ENCODE results near the gene ATL2.
"Not testable (repeated sequence)": the region's sequence is repeated elsewhere in the genome, so short reads cannot be mapped to it uniquely, and the experiment has no call there.

Gene ATL2

GRCh38 chr2:38322224-38322914 lies 54.7 kb downstream of the ATL2 start:
- no peak for DNase-seq

DNA sequence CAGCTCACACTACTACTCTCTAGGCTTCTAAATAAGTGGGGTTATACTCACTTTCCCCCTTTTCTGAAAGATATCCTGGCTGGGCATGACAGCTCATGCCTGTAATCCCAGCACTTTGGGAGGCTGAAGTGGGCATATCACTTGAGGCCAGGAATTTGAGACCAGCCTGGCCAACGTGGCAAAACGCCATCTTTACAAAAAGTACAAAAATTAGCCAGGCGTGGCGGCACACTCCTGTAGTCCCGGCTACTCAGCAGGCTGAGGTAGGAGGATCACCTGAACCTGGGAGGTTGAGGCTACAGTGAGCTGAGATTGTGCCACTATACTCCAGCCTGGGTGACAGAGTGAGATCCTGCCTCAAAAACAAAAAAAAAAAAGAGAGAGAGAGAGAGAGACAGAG lies 57.8 kb downstream of the ATL2 start:
- not testable (repeated sequence) for DNase-seq

DNA sequence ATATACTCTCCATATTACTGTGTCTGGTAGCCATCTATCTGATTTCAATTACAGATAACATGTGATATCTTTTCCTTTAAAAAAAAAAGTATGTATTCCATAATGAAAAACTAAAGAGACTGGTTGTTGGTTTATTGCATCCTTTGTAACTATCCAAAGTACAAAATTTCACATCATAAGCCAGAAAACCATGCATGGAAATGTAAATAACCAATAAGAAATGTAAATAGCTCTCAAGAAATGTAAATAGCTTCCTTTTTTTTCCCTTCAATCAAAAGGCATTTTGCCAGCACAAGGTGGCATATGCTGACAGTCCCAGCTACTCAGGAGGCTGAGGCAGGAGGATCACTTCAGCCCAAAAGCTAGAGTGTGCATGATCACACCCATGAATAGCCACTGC lies 59.3 kb downstream of the ATL2 start:
- DNase-seq: no peak

GRCh38 chr2:38315707-38316333 lies 61.3 kb downstream of the ATL2 start:
- no peak for DNase-seq

- DNase-seq: no peak
Measured at GRCh38 chr2:38308821-38309220, 68.3 kb downstream of the ATL2 start.

GRCh38 chr2:38301969-38302702 lies 74.9 kb downstream of the ATL2 start:
- DNase-seq: no peak

- DNase-seq: no peak
Measured at GRCh38 chr2:38301340-38301968, 75.6 kb downstream of the ATL2 start.

DNA sequence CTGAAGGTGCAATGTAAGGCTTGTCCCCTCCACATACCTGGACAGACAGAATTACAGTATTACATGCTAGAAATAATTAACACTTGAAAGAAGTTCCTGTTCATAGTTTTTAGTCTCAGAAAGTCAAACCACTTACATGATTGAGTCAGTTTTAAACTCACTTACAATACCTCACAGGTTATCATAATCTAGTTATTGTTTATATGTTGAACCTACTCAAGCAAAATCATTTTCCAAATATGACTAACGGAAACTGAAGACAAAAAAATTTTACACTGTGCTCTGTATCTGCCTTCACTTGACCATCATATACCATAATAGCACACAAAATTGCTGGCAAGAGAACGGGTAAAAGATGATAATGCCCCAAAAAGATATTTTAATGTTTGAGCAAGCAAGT lies 78.5 kb downstream of the ATL2 start:
- no peak for DNase-seq

GRCh38 chr2:38296197-38296780 lies 80.8 kb downstream of the ATL2 start:
- DNase-seq: no peak

DNA sequence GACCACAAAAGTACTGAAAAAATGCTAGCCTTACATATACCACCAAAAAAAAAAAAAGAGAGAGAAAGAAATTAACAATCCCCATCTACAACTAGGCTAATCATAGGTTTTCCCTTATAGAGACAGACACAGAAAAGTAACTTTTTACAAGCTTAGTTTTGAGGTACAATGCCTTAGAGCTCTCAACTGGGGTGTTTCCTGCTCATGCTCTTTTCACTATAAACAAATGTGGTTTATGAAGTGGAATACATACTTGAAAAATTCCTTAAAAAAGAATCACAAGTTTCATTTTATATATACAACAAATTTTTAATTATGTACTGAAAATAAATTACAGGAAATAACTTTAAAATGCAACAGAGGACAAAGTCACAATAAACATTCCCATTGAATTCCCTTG lies 82.5 kb downstream of the ATL2 start:
- DNase-seq: no peak

DNA sequence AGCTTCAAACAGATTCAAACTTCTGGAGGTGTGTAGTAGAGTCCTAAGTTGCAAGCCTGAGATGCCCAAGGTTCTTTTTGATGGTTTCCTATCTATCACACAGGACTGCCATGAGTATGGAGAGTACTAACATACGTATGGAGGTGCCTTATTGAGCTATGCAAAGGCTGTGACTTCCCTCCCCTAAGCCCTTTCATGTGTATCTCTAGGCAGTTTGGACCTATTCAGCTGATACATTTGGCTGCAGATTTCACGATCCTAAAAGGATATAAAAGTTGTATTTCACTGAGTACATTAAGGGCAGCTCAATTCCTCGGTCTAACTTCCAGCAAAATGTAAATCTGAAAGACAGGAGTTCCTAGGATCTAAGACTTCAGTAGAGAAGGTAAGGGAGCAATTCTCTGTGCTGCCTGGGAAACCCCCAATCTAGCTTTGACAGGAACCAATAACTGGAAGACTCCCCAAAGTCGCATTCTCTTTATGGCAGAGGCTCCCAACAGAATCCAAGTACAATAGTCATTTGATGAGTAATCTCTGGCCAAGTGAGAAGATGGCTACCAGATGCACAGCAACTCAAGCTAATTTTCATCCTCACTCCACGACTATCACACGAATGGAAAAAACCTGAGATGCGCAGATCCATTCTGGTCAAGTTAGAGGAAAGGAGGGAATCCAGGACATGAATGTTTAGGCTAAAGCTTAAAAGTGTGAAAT lies 83.8 kb downstream of the ATL2 start:
- DNase-seq: no peak

- no peak for DNase-seq
Measured at GRCh38 chr2:38290332-38290731, 86.7 kb downstream of the ATL2 start.

DNA sequence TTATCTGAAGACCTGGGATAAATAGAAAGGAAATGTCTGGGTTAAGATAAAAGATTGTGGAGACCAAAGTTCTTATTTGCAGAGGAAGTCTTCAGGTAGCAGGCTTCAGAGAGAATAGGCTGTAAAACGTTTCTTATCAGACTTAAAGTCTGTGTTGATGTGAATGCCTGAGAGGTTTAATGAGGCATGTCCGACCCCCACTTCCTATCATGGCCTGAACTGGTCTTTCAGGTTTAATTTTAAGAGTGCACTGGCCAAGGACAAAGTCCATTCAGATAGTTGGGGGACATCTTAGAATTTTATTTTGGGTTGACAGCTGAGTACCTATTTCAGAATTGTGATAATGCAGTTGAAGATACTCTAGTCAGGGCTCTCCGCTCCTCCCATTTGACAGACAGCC lies 92.1 kb downstream of the ATL2 start:
- no peak for DNase-seq

GRCh38 chr2:38281095-38281742 lies 95.9 kb downstream of the ATL2 start:
- no peak for DNase-seq

DNA sequence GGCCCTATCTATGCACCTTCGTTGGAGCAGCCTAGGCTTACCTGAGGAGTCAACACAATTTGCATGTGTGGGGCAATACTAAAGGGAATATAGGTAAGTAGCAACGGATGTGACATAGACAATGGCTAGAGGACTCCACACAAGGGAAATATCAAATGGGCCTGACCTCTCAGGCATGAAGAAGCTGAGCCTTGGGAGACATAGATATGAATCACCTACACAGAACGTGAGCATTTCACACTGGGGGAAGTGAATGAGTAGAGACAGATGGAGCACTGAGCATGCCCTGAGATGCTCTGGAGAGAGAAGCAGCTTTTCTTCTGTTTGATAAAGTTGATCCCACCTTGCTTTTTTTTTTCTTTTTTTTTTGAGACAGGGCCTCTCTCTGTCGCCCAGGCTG lies 97.9 kb downstream of the ATL2 start:
- DNase-seq: no peak

- not testable (repeated sequence) for DNase-seq
Measured at GRCh38 chr2:38278117-38278438, 99.0 kb downstream of the ATL2 start.

- no peak for DNase-seq
Measured at GRCh38 chr2:38277245-38278116, 99.6 kb downstream of the ATL2 start.

DNA sequence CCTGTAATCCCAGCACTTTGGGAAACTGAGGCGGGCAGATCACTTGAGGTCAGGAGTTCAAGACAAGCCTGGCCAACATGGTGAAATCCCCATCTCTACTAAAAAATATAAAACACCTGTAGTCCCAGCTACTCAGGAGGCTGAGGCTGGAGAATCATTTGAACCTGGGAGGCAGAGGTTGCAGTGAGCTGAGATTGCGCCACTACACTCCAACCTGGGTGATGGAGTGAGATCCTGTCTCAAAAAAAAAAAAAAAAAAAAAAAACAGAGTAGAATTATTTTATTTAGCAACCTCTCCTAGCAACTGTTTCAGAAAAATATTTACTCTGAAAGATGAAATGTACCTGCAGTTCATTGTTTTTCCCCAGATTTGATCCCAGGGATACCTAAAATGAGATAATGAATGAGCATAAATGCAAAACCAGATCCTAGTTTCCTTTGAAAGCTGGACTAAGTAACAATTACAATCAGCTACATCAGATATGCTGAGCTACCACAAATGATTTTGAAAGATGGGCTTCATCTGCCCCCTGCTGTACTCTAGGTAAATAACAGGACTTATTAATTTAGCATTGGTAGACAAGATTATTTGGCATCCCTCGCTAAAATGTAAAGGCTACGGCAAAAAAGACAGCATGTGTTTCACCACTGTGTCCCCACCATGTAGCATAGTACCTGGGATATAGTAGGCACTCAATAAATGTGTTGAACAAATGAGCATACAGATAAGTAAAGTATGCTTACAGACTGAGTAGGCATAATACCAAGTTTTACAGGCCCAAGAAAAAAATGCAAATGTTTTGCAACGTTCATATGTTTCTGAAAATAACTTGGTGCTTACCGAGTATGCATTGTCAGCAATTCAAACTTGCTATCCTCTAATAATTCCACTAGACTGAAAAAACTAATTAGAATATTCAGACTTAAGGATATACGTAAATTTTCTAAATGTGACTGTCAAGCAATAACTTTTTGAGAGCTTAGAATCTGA lies 102.5 kb downstream of the ATL2 start:
- peak; percentile 49 for DNase-seq

GRCh38 chr2:38271697-38272096 lies 105.4 kb downstream of the ATL2 start:
- no peak for DNase-seq

DNA sequence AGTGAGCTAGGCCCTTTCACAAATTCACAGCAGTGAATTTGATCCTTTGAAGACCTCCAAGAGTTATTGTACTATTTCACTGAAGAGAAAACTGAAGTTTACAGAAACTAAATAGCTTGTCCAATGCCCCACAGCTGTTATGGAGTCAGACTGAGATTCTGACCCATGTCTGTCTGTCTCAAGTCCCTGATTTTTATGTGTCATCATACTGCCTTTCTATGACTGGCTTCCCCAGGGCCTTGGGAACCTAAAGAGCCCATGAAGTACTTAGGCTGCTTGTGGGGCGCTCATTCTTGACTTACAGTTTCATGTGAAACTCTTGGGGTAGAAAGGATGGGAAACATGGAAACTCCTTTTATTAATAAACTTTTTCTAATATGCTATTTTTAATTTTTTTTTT lies 107.7 kb downstream of the ATL2 start:
- DNase-seq: no peak
